Amygdala (tissue), 56 donors: ENCODE results near the gene FAM8A1.

ENCODE experiments used
- DNase-seq, 56 donors: peaks; one replicate each; lab custom pipeline; 2025; lab: John Stamatoyannopoulos, UW

Gene FAM8A1

DNA sequence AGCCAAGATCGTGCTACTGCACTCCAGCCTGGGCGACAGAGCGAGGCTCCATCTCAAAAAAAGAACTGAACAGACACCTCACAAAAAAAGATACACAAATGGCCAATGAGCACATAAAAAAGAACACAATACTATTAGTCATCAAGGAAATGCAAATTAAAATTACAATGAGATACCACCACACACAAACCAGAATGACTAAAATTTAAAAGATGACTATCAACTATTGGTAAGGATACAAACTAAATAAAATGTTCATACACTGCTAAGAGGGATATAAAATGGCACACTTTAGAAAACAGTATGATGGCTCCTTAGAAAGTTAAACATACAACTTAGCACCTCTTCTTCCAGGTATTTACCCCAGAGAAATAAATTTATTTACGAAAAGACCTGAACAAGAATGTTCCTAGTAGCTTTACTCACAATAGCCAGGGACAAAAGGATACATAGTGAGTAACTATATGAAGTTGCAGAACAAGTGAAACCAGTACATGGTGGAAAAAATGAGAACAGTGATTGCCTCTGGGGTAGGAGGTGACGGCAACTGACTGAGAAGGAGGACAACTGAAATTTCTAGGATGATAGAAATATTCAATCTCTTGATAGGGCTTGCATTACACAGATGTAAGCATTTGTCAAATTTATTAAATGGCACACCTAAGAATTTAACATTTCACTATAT, 53.2 kb downstream of the FAM8A1 start:
- no peak for DNase-seq

DNA sequence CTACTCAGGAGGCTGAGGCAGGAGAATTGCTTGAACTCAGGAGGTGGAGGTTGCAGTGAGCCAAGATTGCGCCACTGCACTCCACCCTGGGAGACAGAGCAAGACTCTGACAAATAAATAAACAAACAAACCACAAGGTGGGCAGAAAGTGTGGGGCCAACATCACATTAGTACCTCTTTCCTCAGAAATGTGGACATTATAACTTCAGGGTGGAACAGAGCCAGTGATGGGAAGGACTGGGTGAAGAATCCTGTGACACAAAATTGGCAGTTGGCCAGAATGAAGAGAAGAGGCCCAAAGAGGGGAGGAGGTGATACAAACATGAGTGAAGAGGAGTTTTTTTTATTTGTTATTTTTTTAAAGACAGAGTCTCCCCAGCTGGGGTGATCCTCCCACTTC, 56.0 kb downstream of the FAM8A1 start:
- DNase-seq = no peak

DNA sequence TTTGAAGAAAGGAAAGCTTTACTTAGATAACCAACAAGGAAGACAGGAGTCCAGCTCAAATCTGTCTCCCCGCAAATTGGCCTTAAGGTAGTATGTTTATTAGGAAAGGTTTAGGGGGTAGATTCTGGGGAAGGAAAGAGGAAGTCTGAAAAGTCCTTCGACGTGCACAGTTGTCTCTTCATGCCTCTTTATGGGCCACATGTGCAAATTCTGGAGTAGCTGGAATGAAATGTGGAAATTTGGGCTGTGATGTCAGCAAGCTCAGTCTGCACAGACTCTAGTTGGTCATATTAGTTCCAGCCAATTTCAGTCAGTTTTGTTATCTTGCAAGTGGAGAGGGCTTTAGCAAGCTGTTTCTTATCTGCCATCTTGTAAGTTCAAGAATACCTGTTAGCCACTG, 56.5 kb downstream of the FAM8A1 start:
- no peak for DNase-seq
